NCI-H345 (cell line): ENCODE data around the gene WWOX.

Source experiments
- DNase-seq: peaks from one replicate; lab custom pipeline; 2025; lab: John Stamatoyannopoulos, UW

WWOX gene

DNA sequence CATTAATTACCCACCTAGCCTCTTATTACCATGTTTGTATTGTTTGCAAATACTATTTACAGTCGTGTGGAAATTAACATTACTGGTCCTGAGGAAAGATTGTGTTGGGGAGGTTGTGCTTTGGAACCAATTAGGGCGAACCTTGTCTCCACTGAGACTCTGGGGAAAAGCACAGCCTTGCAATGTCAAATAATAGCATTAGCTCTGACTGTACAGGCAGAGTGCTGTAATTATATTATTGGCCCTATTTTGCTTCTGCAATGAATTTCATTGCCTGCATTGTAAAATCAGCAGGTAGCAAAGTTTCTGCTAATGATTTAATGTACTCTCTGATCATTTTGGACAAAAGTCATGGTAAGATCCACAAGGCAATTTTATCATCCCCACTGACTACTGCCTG is 97.0 kb downstream of the WWOX start:
- no peak for DNase-seq

DNA sequence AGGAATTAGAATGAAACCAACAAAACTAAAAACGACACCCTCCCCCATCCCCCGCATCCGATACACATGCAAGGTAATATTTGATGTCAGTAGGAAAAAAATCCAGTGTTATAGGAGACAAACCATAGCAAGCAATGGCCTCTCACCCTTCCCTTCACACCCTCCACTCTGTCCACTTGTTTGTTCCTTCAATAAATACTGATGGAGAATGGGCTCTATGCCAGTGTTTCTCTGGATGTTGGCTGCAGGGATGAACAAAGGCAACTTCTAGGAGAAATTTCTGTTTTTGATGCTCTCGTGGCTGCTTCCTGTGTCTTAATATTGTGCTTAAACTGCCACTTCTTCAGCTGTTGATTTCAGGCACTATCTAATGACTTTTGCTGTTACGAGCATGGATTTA is 98.8 kb downstream of the WWOX start:
- no peak for DNase-seq

DNA sequence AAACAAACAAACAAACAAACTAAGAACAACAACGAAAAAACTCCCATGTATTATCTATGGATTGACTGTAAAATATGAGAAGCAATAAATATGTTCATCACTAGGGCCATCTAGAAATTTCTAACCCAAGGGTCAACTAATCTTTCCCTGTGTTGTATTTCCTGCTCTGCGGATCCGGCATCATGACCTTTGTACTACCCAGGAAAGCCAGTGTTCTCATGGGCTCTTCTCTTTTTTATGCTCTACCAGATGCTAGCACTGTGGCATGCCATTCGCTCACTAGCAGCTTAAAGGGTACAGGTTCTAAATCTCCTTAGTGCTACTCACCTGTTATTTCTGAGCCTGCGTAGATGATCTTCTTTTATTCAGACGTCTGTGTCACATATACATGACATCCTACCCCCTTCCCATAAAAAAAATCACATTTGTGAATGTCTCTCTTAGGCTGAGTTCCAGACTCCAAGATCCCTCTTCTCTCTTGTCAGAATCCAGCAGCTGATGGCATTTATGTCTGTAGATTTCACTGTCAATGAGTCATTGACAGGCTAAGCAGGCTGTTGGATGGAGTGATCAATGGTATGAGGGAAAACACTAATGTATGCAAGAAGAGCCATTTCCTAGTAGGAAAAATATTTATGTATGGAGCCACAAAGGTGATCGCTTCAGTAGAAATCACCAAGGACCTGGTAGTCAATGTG is 100.0 kb downstream of the WWOX start:
- DNase-seq: no peak

GRCh38 chr16:78200023-78200389 is 100.6 kb downstream of the WWOX start:
- no peak for DNase-seq

DNA sequence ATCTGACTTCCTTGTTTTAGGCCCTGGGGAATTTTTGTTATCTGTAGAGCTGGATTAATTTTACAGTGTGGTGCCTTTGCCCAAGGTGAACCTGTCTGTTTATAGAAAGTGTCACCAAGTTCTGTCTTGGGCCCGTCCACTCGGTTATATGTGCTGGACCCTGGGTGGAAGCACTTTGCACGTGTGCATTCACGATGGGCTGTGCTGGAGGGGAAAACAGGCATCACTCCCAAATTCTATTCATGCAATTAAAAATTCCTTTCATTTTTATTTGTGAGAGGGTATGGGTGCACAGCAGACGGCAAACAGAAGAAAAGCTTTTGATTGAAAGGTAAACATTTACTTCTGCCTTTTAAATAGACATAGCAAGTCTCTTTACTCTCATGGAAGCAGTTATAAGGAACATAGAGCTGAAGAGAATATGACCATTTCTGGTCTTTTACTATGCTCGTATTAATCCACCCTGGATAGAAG is 101.2 kb downstream of the WWOX start:
- peak; percentile 21 for DNase-seq

- no peak for DNase-seq
Measured at GRCh38 chr16:78205506-78205905, 106.1 kb downstream of the WWOX start.

DNA sequence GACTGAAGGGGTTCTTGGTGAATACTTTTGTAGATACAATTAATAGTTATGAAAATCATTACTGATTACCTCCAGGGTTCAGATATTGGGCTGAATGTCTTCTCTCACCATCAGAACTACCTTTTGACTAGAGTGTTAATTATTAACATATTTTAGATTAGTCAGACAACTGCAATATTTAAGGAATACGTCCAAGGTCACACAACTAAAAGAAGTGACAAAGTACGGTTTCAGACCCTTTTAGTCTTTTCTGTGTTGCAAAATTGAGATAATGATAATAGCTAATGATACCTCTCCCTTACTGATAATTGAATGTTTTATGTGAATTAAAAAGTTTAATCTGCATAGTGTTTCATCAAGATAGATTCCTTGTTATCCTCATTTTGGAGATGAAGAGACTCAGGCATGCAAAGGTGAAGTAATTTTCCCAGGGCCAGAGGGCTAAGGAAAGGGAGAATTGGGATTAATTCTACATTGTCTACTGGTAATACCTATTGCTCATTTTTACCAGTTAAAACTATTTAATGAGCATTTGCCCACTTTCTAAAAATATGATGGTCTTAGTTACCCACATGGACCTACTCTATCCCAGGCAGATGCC is 107.3 kb downstream of the WWOX start:
- no peak for DNase-seq

DNA sequence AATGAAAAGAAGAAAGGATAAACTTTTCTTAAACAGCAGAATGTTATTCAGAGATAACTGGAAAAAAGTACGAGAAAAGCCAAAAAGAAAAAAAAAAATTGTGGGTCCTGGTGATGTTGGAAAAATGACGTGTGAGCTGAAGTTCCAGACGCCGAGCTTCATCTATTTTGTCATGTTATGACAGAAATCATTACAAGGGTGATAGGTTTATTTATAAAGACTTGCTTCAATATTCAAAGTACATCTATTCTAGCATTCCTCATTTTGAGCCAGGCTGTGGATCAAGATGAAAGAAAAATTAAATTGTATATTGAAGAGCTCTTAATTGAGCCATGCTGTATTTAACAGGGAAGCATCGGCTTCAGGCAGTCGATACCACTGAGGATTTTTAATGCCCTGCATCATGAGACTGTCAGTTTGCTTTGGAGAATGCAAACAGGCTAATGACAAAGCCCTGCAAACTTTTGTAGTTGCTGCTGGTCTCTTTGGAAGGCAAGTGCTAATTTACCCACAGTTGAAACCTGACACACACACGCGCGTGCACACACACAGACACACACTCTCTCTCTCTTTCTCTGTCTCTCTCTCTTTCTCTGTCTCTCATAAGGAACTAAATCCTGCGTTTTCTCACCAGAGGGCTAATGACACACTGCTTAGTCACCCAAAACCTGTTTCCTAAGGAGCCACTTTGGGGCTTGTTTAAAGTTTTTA is 110.7 kb downstream of the WWOX start:
- no peak for DNase-seq

DNA sequence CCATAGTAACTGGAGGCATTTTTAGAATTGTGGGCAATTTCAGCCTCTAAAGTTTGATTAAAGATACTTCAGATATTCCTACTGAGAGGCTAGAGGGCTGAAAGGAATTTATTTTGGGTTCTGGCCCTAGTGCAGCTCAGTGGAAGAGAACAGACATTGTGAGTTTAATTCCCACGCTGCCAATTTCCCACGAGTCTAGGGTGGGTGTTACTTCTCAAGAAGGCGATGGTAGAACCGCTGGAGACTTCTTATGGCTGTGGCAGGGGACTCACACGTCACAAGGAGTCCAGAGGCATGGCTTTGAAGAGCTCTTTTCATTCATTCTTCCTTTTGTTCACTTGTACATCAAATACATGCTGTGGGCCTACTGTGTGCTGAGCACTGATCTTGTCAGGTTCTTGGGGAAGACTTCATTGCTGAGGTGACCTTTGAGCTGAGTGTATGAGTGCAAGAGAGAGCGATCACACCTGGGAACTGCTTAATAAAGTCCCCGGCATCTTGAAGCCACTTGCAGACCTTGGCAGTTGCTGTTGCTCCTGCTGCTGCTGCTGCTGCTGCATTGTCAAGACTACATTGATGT is 111.7 kb downstream of the WWOX start:
- no peak for DNase-seq

DNA sequence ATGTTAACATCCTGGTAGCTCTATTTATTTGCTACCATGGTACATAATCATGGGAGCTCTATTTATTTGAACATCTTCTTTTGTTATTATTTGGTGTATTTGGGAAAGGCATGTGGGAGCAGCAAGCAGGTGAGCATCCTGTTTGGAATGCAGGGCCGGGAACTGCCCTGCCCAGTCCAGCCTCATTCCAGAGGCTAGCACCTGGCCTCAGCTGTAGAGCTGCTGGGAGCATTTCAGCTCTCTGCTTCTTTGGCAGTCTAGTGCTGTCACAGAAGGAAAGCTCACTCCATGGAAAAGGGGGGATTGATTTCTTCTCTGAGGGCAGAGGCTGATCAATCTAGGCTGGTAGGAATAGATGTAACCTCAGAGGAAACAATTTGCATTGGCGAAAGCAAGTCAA is 112.5 kb downstream of the WWOX start:
- no peak for DNase-seq

DNA sequence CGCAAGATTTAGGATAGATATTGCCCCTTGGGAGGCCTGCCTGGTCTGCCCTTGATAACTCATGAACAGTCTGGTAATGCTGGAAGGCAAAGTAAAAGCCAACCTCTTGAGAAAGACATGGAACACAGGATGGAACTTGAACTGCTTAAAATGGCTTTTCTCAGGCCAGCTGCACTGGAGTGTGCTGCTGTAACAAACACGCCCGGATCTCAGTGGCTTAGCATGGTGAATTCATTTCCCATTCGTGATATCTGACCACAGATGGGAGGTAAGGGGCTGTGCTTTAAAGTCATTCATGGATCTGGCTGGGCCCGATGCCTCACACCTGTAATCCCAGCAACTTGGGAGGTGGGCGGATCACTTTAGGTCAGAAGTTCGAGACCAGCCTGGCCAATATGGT is 113.2 kb downstream of the WWOX start:
- no peak for DNase-seq

GRCh38 chr16:78213751-78214150 is 114.3 kb downstream of the WWOX start:
- no peak for DNase-seq

DNA sequence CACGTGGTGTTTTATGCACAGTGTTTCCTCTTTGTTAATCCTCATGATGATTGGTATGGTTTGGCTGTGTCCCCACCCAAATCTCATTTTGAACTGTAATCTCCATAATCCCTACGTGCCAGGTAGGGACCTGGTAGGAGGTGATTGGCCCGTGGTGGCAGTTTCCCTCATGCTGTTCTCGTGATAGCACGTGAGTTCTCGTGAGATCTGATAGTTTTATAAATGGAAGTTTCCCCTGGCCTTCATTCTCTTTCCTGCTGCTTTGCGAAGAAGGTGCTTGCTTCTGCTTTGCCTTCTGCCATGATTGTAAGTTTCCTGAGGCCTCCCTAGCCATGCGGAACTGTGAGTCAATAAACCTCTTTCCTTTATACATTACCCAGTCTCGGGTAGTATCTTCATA is 115.8 kb downstream of the WWOX start:
- no peak for DNase-seq

DNA sequence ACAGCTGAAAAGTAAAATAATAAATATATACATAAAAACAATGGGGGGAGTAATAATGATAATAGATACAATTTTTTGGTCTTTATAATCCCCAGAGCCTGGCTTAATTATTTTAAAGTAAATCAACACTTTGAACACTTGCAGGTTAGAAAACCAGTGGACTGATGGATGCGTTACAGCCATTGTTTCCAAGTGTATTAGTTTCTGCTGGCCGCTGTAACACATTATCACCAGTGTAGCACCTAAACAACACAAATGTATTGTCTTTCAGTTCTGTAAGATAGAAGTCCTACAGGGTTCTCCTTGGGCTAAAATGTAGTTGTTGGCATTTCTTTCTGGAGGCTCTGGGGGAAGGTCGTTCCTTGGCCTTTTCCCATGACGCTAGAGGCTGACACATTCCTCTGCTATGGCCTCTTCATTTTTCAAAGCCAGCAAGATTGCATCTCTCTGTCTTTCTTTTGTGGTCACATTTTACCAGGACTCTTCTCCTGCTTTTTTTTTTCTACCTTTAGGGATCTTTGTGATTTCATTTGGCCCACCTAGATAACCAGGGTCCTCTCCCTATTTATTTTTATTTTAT is 116.8 kb downstream of the WWOX start:
- DNase-seq: no peak

DNA sequence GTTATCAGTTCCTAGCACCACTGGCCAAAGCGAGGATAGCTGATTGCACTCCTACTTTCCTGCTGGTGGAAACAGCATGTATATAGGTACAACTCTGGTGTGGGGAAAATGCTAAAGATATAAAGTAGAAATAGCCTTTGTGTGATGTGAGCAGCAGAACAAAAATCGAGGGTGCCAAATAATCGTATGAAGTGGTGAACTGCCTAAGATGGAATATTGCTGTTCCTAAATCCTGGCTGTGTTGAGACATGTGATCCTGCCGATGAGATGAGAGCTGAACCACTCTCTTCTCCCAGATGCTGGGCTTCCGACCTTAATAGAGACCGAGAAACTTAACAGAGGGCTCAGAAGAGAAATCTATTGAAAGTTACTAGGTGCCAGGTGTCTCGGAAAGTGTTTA is 117.8 kb downstream of the WWOX start:
- DNase-seq: no peak

DNA sequence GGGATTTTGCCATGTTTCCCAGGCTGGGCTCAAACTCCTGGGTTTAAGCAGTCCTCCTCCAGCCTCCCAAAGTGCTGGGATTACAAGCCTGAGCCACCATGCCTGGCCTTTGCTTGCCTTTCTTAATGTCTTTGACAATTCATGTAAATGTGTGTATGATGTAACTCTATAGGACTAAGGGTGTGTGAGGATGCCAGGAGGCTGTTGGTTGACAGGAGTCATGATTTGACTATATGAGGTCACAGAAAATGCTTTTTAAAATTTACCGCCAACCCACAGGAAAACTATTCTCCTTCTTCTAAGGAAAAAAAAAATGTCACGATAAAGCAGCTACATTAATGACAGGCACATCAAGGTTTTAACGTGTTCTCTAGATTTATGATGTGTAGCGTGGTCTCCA is 118.8 kb downstream of the WWOX start:
- DNase-seq: no peak

DNA sequence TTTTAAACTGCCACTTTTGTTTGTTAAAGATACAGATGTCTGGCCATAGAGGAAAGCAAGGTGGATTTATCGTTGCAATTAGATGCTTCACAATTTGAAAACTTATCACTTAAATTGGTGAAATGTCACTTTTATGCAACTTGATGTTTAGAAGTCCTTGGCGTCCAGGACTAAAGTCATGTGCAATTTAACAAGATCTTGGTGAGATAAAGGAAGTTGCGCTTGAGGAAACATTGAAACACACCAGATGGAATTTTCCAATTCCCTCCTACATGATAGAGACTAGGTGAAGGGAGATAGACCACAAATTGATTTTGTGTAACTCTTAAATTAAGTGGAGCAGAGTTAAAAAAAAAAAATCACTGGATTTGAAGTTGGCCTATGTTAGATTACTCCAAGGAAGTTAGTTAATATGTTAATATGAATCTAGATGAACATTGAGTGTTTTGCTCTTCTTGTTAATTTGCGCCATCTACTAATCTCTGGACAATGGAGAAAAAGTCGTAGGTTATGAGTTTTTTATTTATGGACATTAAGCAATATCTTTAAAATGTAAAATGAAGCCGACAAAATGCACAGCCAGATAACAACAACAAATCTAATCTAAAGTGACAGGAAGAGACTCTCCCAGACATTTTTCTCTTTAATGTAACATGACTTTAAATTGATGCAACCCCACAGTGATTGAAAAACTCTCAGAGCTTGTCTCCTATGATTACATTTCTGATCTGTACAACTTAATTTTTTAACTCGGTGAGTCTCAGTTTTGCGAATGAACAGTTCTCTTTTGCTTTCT is 119.6 kb downstream of the WWOX start:
- no peak for DNase-seq

DNA sequence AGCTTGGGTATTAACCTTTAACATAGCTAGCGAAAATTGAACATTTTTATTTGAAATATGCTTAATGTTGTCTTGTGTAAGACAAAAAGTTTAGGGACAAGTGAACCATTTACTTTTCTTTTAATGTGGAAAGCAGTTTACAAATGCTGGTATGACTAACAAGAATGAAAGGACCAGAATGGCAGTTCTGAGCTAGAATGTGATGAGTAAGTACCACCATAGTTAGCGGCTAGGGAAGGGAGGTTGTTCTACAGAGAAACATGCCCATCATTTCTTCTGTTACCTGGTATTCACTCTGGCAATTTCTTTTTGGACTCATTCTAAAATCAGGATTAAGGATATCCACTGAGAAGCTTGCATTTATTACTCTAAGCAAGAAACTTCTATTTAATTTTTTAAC is 121.1 kb downstream of the WWOX start:
- DNase-seq: no peak

DNA sequence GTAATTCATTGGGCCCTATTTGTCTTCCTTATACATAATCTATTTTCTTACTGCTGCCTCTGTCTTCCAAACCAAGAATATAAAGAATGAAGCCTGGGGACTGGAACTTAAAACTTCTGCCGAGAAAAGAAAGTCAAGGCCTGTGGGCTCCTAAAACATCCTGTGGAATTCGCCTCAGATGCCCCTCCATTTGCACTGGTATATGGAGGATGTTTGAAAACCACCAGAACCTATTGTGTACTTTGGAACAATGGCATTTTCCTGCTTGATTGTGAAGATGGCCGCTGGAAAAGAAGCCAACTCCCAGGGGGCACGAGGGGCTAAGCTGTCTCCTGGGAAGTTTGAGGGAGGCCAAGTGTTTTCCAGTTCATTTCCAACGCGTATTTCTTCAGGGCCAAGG is 122.4 kb downstream of the WWOX start:
- DNase-seq: no peak

GRCh38 chr16:78224342-78224741 is 124.9 kb downstream of the WWOX start:
- DNase-seq: no peak

DNA sequence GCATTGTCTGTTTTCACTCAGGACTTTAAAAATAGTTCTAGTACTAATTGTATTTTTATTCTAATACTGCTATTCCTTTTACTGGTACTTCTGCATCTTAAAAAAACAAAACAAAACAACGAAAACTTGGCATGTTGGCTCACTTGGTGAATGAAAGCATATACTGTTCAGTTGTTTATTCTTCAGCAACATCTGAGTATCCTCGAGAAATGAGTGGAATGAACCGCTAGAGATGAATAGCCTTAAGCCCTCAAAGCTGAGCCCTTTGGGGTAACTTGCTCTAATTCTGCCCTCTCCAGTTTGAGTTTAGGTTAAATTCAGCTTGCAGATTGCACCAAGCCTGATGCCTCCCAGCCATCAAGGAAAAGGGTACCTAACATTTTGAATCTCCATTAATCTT is 126.5 kb downstream of the WWOX start:
- no peak for DNase-seq

- peak; percentile 14 for DNase-seq
Measured at GRCh38 chr16:78227855-78228254, 128.4 kb downstream of the WWOX start.
